ENCODE results near the gene IL1RAPL1. TPM values are rescaled to one million over a fixed set of nuclear protein-coding genes. Genes with fewer than 3 reads are reported as not detected.

The IL1RAPL1 gene
- total and polyA plus RNA-seq, 9 of the 15 experiments (the other 6 are each of a cell fraction or from before 2014, with no cell fraction given), result 0.04 to 0.07 (median 0.04) TPM; not detected in 6

DNA sequence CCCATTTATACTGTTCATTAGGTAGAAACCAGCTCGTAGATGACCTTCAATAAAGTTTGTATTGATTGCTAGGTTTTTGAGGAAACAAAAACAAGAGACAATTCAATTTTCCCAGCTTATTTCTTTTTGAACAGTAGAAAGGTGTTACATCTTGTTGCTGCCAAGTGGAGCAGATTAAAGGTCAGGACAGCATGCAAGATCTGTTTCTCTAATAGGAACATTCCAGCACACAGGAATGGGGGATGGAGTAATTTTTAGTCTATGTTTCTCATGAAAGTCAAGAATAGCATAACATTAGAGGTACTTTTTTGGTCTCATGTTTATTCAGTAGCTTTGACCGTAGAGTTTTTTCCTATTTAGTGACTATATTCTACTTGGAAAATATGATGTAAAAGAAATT, 132.4 kb downstream of the IL1RAPL1 start:
- Histone ChIP-seq H3K4me3 (no peak overlapping the region), H3K9me1 (ENCODE audit: control insufficient read depth, insufficient read depth, low read length) (no peaks in the 10 kb centered on the region), H3K9me3 (replicated peaks; ENCODE audit: control insufficient read depth, insufficient read depth, low read depth, low read length) (no peaks in the 10 kb centered on the region), H3K27me3 (ENCODE audit: control insufficient read depth in 2 of 2, insufficient read depth in 2 of 2, low read length in 2 of 2) (no peaks in the 10 kb centered on the region), H3K36me3 (ENCODE audit: control insufficient read depth, insufficient read depth, low read length) (no peaks in the 10 kb centered on the region), H3K4me1 (replicated peaks in 1 of 2; ENCODE audit: control insufficient read depth in 2 of 2, insufficient read depth in 2 of 2, low read length in 2 of 2) (no peaks in the 10 kb centered on the region), H3K79me2 (ENCODE audit: control insufficient read depth, insufficient read depth, low read length) (no peaks in the 10 kb centered on the region), H4K20me1 (replicated peaks; ENCODE audit: control insufficient read depth, insufficient read depth, low read length) (no peaks in the 10 kb centered on the region), H3K9ac (ENCODE audit: insufficient read depth in 1 of 2, low read depth in 2 of 2, low read length in 2 of 2) (no peak overlapping the region), H2AFZ (ENCODE audit: low read depth, low read length) (no peak overlapping the region), H3K27ac (ENCODE audit: extremely low read depth, low read depth, low read length) (no peak overlapping the region), H3K4me2 (ENCODE audit: insufficient read depth, low read length) (no peak overlapping the region)
- BruUV-seq (replicated peaks), result no TSS peak
- WGBS (ENCODE audit: insufficient coverage, low coverage, missing lambda C conversion rate), result 0% methylated on average over 2 of the region's 2 CpGs
- POLR2A ChIA-PET, result no interaction called here
- FAIRE-seq (no peak), ATAC-seq (no peak), DNase-seq (ENCODE audit: extremely low read depth in 1 of 4, low spot score in 3 of 4) (no peak)
- in situ Hi-C loops (cut with MboI) (no loop called here), intact Hi-C loops (cut with micrococcal nuclease) (no loop called here)
- TF ChIP-seq, protein P1, sequence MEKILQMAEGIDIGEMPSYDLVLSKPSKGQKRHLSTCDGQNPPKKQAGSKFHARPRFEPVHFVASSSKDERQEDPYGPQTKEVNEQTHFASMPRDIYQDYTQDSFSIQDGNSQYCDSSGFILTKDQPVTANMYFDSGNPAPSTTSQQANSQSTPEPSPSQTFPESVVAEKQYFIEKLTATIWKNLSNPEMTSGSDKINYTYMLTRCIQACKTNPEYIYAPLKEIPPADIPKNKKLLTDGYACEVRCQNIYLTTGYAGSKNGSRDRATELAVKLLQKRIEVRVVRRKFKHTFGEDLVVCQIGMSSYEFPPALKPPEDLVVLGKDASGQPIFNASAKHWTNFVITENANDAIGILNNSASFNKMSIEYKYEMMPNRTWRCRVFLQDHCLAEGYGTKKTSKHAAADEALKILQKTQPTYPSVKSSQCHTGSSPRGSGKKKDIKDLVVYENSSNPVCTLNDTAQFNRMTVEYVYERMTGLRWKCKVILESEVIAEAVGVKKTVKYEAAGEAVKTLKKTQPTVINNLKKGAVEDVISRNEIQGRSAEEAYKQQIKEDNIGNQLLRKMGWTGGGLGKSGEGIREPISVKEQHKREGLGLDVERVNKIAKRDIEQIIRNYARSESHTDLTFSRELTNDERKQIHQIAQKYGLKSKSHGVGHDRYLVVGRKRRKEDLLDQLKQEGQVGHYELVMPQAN (IDR thresholded peaks at IDR 0.05; ENCODE audit: borderline replicate concordance), result no peak
- no peak for TF ChIP-seq ZNF24 (IDR thresholded peaks at IDR 0.05)
- TF ChIP-seq CBFA2T3 (IDR thresholded peaks at IDR 0.05), result no peak
- TF ChIP-seq, protein P2, sequence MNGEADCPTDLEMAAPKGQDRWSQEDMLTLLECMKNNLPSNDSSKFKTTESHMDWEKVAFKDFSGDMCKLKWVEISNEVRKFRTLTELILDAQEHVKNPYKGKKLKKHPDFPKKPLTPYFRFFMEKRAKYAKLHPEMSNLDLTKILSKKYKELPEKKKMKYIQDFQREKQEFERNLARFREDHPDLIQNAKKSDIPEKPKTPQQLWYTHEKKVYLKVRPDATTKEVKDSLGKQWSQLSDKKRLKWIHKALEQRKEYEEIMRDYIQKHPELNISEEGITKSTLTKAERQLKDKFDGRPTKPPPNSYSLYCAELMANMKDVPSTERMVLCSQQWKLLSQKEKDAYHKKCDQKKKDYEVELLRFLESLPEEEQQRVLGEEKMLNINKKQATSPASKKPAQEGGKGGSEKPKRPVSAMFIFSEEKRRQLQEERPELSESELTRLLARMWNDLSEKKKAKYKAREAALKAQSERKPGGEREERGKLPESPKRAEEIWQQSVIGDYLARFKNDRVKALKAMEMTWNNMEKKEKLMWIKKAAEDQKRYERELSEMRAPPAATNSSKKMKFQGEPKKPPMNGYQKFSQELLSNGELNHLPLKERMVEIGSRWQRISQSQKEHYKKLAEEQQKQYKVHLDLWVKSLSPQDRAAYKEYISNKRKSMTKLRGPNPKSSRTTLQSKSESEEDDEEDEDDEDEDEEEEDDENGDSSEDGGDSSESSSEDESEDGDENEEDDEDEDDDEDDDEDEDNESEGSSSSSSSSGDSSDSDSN (IDR thresholded peaks at IDR 0.05; ENCODE audit: borderline replicate concordance in 1 of 2, low read depth in 2 of 2, low read length in 2 of 2), result no peak
- CTCF ChIA-PET (ENCODE audit: low intra/inter-chr PET ratio), result no interaction called here

Measured in K562 (cell line).